ENCODE data around the gene TSPAN14. TPM values are rescaled to one million over a fixed set of nuclear protein-coding genes. Genes with fewer than 3 reads are reported as not detected.

The TSPAN14 gene
- total and polyA plus RNA-seq, 2 experiments from 2014 or later, result 17.9 to 40.7 TPM

DNA sequence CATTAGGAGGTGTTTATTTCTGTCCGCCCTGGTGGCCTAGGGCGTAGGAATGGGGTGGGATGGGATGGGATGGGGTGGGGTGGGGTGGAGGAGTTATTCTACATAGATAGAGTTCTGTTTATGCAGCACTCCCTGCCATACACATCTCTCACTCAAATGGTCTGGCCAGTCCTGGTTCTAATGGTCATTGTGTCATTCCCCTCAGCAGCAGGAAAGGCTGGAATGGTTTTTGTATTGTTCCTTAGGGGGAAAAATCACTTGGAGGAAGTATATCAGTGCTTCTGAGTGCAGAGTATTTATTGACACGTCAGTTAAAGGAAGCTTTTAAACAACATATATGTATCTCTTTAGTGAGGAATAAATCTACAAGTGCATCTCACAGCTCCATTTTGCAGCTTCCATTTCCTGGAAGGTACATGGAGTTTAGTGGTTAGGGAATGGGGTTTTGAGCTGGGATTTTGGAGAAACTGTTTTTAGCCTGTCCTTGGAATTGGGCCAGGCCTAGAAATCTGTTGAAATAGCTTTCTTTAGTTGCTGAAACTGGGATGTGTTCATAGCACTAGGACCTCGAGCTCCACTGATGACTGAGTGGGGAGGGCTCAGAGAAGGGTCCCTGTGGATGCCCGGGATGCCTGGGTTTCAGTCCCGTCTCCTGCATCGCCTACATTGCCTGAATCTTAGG lies 8.3 kb downstream of the TSPAN14 start:
- Mint-ChIP-seq H3K4me3 (no peak overlapping the region; the same call in 2 of the 3 replicates), H3K4me1 (peaks cover 92% of the 10 kb centered on the region)

More for the DNA sequence above, 8.3 kb downstream of the TSPAN14 start:
- Histone ChIP-seq H3K9me2 (ENCODE audit: insufficient read depth) (no peaks in the 10 kb centered on the region), H3K4me1 (ENCODE audit: insufficient read depth) (peaks cover 90% of the 10 kb centered on the region), H3F3A (replicated peaks; ENCODE audit: low read depth) (no peaks in the 10 kb centered on the region; the same call in 1 of the 2 replicates), H3K79me2 (replicated peaks; ENCODE audit: insufficient read depth) (peaks cover 94% of the 10 kb centered on the region), H4K20me1 (replicated peaks; ENCODE audit: insufficient read depth) (peaks cover 33% of the 10 kb centered on the region), H3K4me3 (no peak overlapping the region), H3K4me2 (peak overlapping the region; percentile 72), H3K27ac (ENCODE audit: low read depth) (no peak overlapping the region), H3K27me3 (ENCODE audit: insufficient read depth) (peaks cover 16% of the 10 kb centered on the region; the same call in 1 of the 2 replicates), H2AFZ (no peak overlapping the region), H3K36me3 (ENCODE audit: insufficient read depth) (no peaks in the 10 kb centered on the region)
- no peaks in the 10 kb centered on the region; the same call in 1 of the 3 replicates for H3K36me3 Mint-ChIP-seq (ENCODE audit: low read depth)
- H3K9me3 Mint-ChIP-seq, result no peaks in the 10 kb centered on the region
- TF ChIP-seq NANOG (IDR thresholded peaks at IDR 0.05; ENCODE audit: borderline replicate concordance) (no peak), EZH2 (IDR thresholded peaks at IDR 0.05; ENCODE audit: low read depth, unreplicated experiment) (no peak), STAT1 (IDR thresholded peaks at IDR 0.05; ENCODE audit: unreplicated experiment) (no peak), CREB1 (CRISPR knock-in tag; IDR thresholded peaks at IDR 0.05; ENCODE audit: low read depth) (no peak), ZNF331 (CRISPR knock-in tag; IDR thresholded peaks at IDR 0.05; ENCODE audit: low read depth) (no peak), EZH2phosphoT487 (IDR thresholded peaks at IDR 0.05; ENCODE audit: unreplicated experiment) (no peak), POLR2AphosphoS5 (IDR thresholded peaks at IDR 0.05; ENCODE audit: low read depth) (no peak), ZNF114 (CRISPR knock-in tag; IDR thresholded peaks at IDR 0.05) (no peak), JUNB (IDR thresholded peaks at IDR 0.05; ENCODE audit: unreplicated experiment) (no peak)
- TF ChIP-seq, protein P1, sequence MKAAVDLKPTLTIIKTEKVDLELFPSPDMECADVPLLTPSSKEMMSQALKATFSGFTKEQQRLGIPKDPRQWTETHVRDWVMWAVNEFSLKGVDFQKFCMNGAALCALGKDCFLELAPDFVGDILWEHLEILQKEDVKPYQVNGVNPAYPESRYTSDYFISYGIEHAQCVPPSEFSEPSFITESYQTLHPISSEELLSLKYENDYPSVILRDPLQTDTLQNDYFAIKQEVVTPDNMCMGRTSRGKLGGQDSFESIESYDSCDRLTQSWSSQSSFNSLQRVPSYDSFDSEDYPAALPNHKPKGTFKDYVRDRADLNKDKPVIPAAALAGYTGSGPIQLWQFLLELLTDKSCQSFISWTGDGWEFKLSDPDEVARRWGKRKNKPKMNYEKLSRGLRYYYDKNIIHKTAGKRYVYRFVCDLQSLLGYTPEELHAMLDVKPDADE (IDR thresholded peaks at IDR 0.05), result no peak
- TF ChIP-seq, protein P2, sequence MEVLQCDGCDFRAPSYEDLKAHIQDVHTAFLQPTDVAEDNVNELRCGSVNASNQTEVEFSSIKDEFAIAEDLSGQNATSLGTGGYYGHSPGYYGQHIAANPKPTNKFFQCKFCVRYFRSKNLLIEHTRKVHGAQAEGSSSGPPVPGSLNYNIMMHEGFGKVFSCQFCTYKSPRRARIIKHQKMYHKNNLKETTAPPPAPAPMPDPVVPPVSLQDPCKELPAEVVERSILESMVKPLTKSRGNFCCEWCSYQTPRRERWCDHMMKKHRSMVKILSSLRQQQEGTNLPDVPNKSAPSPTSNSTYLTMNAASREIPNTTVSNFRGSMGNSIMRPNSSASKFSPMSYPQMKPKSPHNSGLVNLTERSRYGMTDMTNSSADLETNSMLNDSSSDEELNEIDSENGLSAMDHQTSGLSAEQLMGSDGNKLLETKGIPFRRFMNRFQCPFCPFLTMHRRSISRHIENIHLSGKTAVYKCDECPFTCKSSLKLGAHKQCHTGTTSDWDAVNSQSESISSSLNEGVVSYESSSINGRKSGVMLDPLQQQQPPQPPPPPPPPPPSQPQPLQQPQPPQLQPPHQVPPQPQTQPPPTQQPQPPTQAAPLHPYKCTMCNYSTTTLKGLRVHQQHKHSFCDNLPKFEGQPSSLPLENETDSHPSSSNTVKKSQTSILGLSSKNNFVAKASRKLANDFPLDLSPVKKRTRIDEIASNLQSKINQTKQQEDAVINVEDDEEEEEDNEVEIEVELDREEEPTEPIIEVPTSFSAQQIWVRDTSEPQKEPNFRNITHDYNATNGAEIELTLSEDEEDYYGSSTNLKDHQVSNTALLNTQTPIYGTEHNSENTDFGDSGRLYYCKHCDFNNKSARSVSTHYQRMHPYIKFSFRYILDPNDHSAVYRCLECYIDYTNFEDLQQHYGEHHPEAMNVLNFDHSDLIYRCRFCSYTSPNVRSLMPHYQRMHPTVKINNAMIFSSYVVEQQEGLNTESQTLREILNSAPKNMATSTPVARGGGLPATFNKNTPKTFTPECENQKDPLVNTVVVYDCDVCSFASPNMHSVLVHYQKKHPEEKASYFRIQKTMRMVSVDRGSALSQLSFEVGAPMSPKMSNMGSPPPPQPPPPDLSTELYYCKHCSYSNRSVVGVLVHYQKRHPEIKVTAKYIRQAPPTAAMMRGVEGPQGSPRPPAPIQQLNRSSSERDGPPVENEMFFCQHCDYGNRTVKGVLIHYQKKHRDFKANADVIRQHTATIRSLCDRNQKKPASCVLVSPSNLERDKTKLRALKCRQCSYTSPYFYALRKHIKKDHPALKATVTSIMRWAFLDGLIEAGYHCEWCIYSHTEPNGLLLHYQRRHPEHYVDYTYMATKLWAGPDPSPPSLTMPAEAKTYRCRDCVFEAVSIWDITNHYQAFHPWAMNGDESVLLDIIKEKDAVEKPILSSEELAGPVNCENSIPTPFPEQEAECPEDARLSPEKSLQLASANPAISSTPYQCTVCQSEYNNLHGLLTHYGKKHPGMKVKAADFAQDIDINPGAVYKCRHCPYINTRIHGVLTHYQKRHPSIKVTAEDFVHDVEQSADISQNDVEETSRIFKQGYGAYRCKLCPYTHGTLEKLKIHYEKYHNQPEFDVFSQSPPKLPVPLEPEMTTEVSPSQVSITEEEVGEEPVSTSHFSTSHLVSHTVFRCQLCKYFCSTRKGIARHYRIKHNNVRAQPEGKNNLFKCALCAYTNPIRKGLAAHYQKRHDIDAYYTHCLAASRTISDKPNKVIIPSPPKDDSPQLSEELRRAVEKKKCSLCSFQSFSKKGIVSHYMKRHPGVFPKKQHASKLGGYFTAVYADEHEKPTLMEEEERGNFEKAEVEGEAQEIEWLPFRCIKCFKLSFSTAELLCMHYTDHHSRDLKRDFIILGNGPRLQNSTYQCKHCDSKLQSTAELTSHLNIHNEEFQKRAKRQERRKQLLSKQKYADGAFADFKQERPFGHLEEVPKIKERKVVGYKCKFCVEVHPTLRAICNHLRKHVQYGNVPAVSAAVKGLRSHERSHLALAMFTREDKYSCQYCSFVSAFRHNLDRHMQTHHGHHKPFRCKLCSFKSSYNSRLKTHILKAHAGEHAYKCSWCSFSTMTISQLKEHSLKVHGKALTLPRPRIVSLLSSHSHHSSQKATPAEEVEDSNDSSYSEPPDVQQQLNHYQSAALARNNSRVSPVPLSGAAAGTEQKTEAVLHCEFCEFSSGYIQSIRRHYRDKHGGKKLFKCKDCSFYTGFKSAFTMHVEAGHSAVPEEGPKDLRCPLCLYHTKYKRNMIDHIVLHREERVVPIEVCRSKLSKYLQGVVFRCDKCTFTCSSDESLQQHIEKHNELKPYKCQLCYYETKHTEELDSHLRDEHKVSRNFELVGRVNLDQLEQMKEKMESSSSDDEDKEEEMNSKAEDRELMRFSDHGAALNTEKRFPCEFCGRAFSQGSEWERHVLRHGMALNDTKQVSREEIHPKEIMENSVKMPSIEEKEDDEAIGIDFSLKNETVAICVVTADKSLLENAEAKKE (CRISPR knock-in tag; IDR thresholded peaks at IDR 0.05), result no peak
- TF ChIP-seq, protein P3, sequence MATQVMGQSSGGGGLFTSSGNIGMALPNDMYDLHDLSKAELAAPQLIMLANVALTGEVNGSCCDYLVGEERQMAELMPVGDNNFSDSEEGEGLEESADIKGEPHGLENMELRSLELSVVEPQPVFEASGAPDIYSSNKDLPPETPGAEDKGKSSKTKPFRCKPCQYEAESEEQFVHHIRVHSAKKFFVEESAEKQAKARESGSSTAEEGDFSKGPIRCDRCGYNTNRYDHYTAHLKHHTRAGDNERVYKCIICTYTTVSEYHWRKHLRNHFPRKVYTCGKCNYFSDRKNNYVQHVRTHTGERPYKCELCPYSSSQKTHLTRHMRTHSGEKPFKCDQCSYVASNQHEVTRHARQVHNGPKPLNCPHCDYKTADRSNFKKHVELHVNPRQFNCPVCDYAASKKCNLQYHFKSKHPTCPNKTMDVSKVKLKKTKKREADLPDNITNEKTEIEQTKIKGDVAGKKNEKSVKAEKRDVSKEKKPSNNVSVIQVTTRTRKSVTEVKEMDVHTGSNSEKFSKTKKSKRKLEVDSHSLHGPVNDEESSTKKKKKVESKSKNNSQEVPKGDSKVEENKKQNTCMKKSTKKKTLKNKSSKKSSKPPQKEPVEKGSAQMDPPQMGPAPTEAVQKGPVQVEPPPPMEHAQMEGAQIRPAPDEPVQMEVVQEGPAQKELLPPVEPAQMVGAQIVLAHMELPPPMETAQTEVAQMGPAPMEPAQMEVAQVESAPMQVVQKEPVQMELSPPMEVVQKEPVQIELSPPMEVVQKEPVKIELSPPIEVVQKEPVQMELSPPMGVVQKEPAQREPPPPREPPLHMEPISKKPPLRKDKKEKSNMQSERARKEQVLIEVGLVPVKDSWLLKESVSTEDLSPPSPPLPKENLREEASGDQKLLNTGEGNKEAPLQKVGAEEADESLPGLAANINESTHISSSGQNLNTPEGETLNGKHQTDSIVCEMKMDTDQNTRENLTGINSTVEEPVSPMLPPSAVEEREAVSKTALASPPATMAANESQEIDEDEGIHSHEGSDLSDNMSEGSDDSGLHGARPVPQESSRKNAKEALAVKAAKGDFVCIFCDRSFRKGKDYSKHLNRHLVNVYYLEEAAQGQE (IDR thresholded peaks at IDR 0.05; ENCODE audit: unreplicated experiment), result no peak
- TF ChIP-seq, protein P4, sequence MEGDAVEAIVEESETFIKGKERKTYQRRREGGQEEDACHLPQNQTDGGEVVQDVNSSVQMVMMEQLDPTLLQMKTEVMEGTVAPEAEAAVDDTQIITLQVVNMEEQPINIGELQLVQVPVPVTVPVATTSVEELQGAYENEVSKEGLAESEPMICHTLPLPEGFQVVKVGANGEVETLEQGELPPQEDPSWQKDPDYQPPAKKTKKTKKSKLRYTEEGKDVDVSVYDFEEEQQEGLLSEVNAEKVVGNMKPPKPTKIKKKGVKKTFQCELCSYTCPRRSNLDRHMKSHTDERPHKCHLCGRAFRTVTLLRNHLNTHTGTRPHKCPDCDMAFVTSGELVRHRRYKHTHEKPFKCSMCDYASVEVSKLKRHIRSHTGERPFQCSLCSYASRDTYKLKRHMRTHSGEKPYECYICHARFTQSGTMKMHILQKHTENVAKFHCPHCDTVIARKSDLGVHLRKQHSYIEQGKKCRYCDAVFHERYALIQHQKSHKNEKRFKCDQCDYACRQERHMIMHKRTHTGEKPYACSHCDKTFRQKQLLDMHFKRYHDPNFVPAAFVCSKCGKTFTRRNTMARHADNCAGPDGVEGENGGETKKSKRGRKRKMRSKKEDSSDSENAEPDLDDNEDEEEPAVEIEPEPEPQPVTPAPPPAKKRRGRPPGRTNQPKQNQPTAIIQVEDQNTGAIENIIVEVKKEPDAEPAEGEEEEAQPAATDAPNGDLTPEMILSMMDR (conservative IDR thresholded peaks at IDR 0.05; ENCODE audit: low read depth in 2 of 2), result no peak
- peak overlapping the region; percentile 23; the same call in 1 of the 2 replicates for H3K27ac Mint-ChIP-seq
- DNase-seq (ENCODE audit: low spot score) (no peak), ATAC-seq (no peak)
- H3K27me3 Mint-ChIP-seq (ENCODE audit: insufficient read depth, low read depth, poor library complexity), result peaks cover 13% of the 10 kb centered on the region

Data from GM23338 (cell line).